Suprapubic skin (tissue), 4 donors: Measurements from ENCODE around the gene PER1.

Source experiments
- POLR2A ChIP-seq, 2 donors: fragments of 450-650 bp; IDR thresholded peaks; one replicate each; pipeline ENCODE4 v1.6.1; 2017; ENCODE audit warnings: antibody characterized with exemption in 2 of 2, mild to moderate bottlenecking in 2 of 2, moderate library complexity in 2 of 2
- POLR2AphosphoS5 ChIP-seq, 3 donors: sonication (generic); formaldehyde crosslinking; IDR thresholded peaks; one replicate each; pipeline ENCODE4 v1.6.1; 2017; ENCODE audit warnings: antibody characterized with exemption in 3 of 3
- TF ChIP-seq, protein P1 (sequence below), 2 donors: fragments of 200-600 bp in 1 of 2; fragments of 450-650 bp in 1 of 2; sonication (generic) in 1 of 2; IDR thresholded peaks; one replicate each; pipeline ENCODE4 v1.5.1; 2016 to 2019; ENCODE audit warnings: antibody characterized with exemption in 2 of 2, mild to moderate bottlenecking in 1 of 2, moderate library complexity in 1 of 2

DNA sequence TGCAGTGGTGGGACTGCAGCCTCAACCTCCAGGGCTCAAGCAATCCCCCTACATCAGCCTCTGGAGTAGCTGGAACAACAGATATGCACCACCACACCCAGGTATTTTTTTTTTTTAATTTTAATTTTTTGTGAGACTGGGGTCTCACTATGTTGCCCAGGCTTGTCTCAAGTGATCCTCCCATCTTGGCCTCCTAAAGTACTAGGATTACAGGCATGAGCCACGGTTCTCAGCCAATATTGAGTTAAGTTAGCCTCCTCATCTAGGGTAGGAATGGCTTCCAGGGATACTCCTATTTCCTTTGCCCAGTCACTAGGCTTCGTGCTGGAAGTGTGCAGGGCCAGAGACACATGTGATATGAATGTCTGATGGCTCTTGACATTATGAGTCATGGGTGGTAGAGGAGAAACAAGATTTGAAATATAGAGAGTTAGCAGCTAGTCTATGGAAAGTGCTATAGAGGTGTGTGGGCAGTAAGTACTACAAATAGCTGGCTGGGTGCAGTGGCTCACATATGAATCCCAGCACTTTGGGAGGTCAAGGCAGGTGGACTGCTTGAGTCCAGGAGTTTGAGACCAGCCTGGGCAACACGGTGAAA is 20.3 kb downstream of the PER1 start:
- TF ChIP-seq, protein P1, sequence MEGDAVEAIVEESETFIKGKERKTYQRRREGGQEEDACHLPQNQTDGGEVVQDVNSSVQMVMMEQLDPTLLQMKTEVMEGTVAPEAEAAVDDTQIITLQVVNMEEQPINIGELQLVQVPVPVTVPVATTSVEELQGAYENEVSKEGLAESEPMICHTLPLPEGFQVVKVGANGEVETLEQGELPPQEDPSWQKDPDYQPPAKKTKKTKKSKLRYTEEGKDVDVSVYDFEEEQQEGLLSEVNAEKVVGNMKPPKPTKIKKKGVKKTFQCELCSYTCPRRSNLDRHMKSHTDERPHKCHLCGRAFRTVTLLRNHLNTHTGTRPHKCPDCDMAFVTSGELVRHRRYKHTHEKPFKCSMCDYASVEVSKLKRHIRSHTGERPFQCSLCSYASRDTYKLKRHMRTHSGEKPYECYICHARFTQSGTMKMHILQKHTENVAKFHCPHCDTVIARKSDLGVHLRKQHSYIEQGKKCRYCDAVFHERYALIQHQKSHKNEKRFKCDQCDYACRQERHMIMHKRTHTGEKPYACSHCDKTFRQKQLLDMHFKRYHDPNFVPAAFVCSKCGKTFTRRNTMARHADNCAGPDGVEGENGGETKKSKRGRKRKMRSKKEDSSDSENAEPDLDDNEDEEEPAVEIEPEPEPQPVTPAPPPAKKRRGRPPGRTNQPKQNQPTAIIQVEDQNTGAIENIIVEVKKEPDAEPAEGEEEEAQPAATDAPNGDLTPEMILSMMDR (IDR thresholded peaks at IDR 0.05) = no peak
- TF ChIP-seq POLR2AphosphoS5 (IDR thresholded peaks at IDR 0.05) (no peak), POLR2A (IDR thresholded peaks at IDR 0.05) (no peak)
